Measurements from ENCODE around the gene MYH14.

The MYH14 gene

DNA sequence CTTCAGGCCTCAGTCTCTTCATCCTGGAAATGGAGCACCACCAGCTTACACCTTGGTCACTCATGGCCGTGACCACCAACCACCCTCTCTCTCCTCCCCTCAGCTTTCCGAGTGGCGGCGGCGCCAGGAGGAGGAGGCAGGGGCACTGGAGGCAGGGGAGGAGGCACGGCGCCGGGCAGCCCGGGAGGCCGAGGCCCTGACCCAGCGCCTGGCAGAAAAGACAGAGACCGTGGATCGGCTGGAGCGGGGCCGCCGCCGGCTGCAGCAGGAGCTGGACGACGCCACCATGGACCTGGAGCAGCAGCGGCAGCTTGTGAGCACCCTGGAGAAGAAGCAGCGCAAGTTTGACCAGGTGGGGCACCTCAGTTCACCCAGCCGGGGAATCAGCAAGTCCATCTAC, 78.1 kb downstream of the MYH14 start:
- H3K27me3 Mint-ChIP-seq: peaks cover 19 to 35% of the 10 kb centered on the region in 2 donors
- H3K4me3 Mint-ChIP-seq: no peak overlapping the region
- H3K4me1 Mint-ChIP-seq (ENCODE audit: low read depth in 2 of 2): no peaks in the 10 kb centered on the region
- no peak for ATAC-seq (replicated peaks)
- H3K9me3 Mint-ChIP-seq: peaks cover 0 to 2% of the 10 kb centered on the region in 2 donors
- DNase-seq: no peak
- peaks cover 3% of the 10 kb centered on the region for H3K36me3 Mint-ChIP-seq (ENCODE audit: insufficient read depth)
- no peak overlapping the region for H3K27ac Mint-ChIP-seq

DNA sequence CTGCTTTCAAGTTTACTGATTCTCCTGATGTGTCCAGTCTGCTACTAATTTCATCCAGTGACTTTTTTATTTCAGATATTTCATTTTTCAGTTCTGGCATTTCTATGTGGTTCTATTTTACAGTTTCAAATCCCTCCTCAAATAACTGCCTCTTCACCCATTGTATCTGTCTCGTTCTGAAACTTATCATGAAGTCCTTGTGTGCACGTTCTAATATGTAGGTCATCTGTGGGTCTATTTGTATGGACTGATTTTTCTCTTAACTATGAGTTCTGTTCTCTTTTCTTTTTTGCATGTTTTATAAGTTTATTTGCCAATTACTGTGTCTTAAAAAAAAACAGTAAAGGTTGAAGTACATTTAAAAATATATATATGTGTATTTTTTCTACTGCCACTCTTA, 82.4 kb downstream of the MYH14 start:
- DNase-seq (no peak), ATAC-seq (replicated peaks) (no peak)
- peaks cover 46 to 51% of the 10 kb centered on the region in 2 donors for H3K27me3 Mint-ChIP-seq
- H3K4me1 Mint-ChIP-seq (ENCODE audit: low read depth in 2 of 2): no peaks in the 10 kb centered on the region
- H3K36me3 Mint-ChIP-seq (ENCODE audit: insufficient read depth): peaks cover 3% of the 10 kb centered on the region
- no peak overlapping the region for H3K4me3 Mint-ChIP-seq
- H3K27ac Mint-ChIP-seq: no peak overlapping the region
- peaks cover 7 to 13% of the 10 kb centered on the region in 2 donors for H3K9me3 Mint-ChIP-seq

DNA sequence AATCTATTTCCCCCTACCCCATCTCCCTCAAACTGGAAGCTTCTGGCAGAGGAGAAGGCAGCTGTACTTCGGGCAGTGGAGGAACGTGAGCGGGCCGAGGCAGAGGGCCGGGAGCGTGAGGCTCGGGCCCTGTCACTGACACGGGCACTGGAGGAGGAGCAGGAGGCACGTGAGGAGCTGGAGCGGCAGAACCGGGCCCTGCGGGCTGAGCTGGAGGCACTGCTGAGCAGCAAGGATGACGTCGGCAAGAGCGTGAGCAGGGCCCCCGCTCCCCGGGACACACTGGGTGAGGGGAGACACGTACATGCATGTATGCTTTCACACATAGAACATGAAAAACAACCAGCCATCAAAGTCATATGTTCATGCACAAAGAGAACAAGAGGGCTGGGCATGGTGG, 83.0 kb downstream of the MYH14 start:
- H3K36me3 Mint-ChIP-seq (ENCODE audit: insufficient read depth): peaks cover 3% of the 10 kb centered on the region
- ATAC-seq (replicated peaks) (no peak), DNase-seq (no peak)
- H3K9me3 Mint-ChIP-seq: peaks cover 7 to 13% of the 10 kb centered on the region in 2 donors
- no peak overlapping the region for H3K4me3 Mint-ChIP-seq
- no peaks in the 10 kb centered on the region for H3K4me1 Mint-ChIP-seq (ENCODE audit: low read depth in 2 of 2)
- no peak overlapping the region for H3K27ac Mint-ChIP-seq
- H3K27me3 Mint-ChIP-seq: peaks cover 46 to 52% of the 10 kb centered on the region in 2 donors

DNA sequence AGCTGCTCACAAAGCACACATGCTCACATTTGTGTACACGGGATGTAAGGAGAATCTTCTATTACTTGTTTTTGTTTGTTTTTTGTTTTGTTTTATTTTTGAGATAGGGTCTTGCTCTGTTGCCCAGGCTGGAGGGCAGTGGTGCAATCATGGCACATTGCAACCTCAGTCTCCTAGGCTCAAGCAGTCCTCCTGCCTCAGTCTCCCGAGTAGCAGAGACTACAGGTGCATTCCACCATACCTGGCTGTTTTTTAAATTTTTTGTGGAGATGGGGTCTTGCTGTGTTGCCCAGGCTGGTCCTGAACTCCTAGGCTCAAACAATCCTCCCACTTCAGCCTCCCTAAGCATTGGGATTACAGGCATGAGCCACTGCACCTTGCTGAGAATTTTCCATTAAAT, 83.9 kb downstream of the MYH14 start:
- Mint-ChIP-seq H3K4me3 (no peak overlapping the region), H3K27me3 (peaks cover 55 to 58% of the 10 kb centered on the region in 2 donors), H3K27ac (no peak overlapping the region), H3K36me3 (ENCODE audit: insufficient read depth) (peaks cover under 1% of the 10 kb centered on the region), H3K4me1 (ENCODE audit: low read depth in 2 of 2) (no peaks in the 10 kb centered on the region), H3K9me3 (peaks cover 7 to 13% of the 10 kb centered on the region in 2 donors)
- no peak for DNase-seq
- no peak for ATAC-seq (replicated peaks)

DNA sequence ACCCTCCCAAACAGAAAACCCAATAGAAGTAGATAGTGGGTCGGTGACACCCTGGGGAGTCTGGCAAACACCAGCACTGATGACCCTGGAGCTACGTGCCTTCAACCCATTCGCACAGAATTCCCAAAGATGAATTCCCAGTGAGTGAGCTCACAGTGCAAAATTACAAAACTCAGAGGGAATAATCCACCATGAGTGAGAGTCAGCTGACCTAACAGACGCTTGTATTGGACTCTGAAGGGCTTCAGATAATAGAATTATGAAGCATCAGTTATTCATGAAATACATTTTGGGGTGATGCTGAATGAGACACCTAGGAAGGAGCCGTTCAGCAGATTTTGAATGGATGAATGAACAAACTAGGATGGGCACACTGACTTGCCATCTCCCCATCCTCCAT, 85.5 kb downstream of the MYH14 start:
- Mint-ChIP-seq H3K4me1 (ENCODE audit: low read depth in 2 of 2) (peaks cover 0 to 2% of the 10 kb centered on the region in 2 donors), H3K27ac (no peak overlapping the region), H3K36me3 (ENCODE audit: insufficient read depth) (peaks cover 3% of the 10 kb centered on the region), H3K9me3 (peaks cover 7 to 13% of the 10 kb centered on the region in 2 donors), H3K4me3 (no peak overlapping the region), H3K27me3 (peaks cover 70 to 71% of the 10 kb centered on the region in 2 donors)
- ATAC-seq (replicated peaks) (no peak), DNase-seq (no peak)

DNA sequence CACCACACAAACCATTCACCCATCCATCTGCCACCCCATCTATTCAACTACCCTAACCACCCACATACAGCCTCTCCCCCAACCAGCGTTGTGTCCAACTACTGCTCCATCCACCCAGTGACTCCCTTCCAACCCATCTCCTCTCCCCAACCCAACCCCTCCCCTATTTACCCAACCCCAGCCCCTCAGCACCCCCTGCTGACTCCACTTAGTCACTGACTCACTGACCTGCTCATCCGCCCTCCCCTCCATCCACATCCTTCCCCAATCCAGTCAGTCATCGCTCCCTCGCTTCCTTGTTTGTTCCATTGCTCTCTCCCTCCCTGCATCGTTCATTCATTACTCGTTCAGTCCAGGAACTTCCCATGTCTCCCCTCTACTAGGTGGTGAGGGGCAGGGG, 86.6 kb downstream of the MYH14 start:
- H3K4me3 Mint-ChIP-seq: no peak overlapping the region
- DNase-seq: no peak
- peaks cover 66 to 70% of the 10 kb centered on the region in 2 donors for H3K27me3 Mint-ChIP-seq
- ATAC-seq (replicated peaks): no peak
- H3K27ac Mint-ChIP-seq: no peak overlapping the region
- peaks cover 0 to 2% of the 10 kb centered on the region in 2 donors for H3K4me1 Mint-ChIP-seq (ENCODE audit: low read depth in 2 of 2)
- H3K9me3 Mint-ChIP-seq: peaks cover 7 to 13% of the 10 kb centered on the region in 2 donors
- H3K36me3 Mint-ChIP-seq (ENCODE audit: insufficient read depth): peaks cover 3% of the 10 kb centered on the region

DNA sequence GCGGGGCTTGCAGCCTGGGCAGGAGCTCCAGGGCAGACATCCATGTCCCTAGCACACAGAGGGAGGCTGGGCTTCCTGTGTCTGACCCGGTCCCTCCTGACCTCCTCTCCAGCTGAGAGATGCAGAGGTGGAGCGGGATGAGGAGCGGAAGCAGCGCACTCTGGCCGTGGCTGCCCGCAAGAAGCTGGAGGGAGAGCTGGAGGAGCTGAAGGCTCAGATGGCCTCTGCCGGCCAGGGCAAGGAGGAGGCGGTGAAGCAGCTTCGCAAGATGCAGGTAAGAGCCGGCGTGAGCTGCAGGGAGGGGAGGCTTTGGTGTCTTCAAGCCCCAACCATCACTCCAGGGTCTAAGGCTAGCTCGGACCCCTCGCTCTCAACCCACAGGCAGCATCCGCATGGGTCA, 87.4 kb downstream of the MYH14 start:
- Mint-ChIP-seq H3K27ac (no peak overlapping the region), H3K27me3 (peaks cover 62 to 67% of the 10 kb centered on the region in 2 donors), H3K4me1 (ENCODE audit: low read depth in 2 of 2) (peaks cover 0 to 2% of the 10 kb centered on the region in 2 donors), H3K4me3 (no peak overlapping the region), H3K36me3 (ENCODE audit: insufficient read depth) (peaks cover 3% of the 10 kb centered on the region), H3K9me3 (peaks cover 6 to 13% of the 10 kb centered on the region in 2 donors)
- ATAC-seq (replicated peaks) (no peak), DNase-seq (no peak)

DNA sequence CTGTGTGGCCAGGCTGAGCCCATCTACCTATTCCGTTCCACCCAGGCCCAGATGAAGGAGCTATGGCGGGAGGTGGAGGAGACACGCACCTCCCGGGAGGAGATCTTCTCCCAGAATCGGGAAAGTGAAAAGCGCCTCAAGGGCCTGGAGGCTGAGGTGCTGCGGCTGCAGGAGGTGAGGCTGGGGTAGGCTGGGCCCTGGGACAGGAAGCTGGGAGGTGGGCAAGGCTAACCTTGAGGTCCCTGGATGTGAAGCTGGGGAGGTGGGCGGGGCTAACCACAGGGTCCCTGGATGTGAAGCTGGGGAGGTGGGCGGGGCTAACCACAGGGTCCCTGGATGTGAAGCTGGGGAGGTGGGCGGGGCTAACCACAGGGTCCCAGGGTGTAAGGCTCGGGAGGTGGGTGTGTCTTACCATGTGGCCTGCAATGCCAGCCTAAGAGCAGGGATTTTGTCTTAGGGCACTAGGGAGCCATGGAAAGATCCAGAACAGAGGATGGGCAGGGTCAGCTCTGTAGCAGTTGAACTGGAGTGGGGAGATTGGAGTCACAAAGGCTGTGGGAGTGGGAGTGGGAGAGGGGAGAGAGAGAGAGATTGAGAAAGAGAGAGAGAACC, 88.9 kb downstream of the MYH14 start:
- peaks cover 59 to 67% of the 10 kb centered on the region in 2 donors for H3K27me3 Mint-ChIP-seq
- H3K27ac Mint-ChIP-seq: no peak overlapping the region
- no peak for DNase-seq

DNA sequence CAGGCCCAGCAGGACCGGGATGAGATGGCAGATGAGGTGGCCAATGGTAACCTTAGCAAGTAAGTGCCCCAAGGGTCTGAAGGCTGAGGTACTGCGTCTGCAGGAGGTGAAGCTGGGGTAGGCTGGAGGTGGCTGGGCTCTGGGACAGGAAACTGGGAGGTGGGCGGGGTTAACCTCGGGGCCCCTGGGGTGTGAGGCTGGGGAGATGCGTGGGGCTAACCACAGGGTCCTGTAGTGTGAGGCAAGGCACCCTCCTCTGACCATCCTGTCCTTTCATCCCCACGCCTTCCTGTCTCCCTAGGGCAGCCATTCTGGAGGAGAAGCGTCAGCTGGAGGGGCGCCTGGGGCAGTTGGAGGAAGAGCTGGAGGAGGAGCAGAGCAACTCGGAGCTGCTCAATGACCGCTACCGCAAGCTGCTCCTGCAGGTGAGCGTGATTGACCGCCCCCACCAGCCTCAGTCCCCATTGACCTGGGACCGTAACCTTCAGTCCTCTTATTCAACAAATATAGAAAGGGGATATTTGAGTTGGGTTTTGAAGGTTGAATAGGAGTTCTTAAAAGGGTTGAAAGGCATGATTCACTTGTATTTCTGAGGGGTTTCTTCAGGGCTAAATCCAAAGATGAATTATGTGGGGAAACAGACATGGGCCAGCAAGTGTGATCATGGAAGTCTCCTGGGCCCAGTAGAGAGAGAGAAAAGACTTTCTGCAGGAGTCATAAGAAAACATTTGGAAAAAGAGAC, 90.0 kb downstream of the MYH14 start:
- peaks cover 0 to 2% of the 10 kb centered on the region in 2 donors for H3K4me1 Mint-ChIP-seq (ENCODE audit: low read depth in 2 of 2)
- DNase-seq (no peak), ATAC-seq (replicated peaks) (no peak)
- H3K36me3 Mint-ChIP-seq (ENCODE audit: insufficient read depth): peaks cover 3% of the 10 kb centered on the region
- H3K27me3 Mint-ChIP-seq: peaks cover 48 to 66% of the 10 kb centered on the region in 2 donors
- H3K27ac Mint-ChIP-seq: no peak overlapping the region
- no peak overlapping the region for H3K4me3 Mint-ChIP-seq
- H3K9me3 Mint-ChIP-seq: peaks cover 0 to 5% of the 10 kb centered on the region in 2 donors

More for the DNA sequence above, 88.9 kb downstream of the MYH14 start:
- H3K4me1 Mint-ChIP-seq (ENCODE audit: low read depth in 2 of 2): peaks cover 0 to 2% of the 10 kb centered on the region in 2 donors
- H3K4me3 Mint-ChIP-seq: no peak overlapping the region
- ATAC-seq (replicated peaks): no peak
- peaks cover 3% of the 10 kb centered on the region for H3K36me3 Mint-ChIP-seq (ENCODE audit: insufficient read depth)
- H3K9me3 Mint-ChIP-seq: peaks cover 6 to 13% of the 10 kb centered on the region in 2 donors

DNA sequence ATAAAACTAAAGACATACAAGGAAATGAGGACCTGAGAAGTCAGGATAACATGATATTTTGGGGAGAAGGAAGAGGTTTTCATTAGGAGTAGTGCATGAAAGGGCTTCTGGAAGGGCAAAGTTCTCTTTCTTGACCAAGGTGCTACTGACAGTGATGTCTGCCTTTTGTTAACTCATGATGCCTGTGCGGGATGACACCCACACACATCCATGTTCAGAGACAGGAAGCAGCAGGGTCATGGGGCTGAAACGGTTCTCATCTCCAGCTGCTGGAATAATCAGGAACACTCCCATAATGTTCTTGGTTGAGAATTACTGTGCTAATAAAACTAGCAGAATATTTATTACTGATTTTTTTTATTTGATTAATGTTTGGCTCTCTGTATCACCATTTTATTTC, 96.6 kb downstream of the MYH14 start:
- H3K9me3 Mint-ChIP-seq: no peaks in the 10 kb centered on the region
- no peak for ATAC-seq (replicated peaks)
- no peak overlapping the region for H3K27ac Mint-ChIP-seq
- DNase-seq: no peak
- H3K27me3 Mint-ChIP-seq: peaks cover 14 to 49% of the 10 kb centered on the region in 2 donors
- H3K4me3 Mint-ChIP-seq: no peak overlapping the region
- no peaks in the 10 kb centered on the region for H3K36me3 Mint-ChIP-seq (ENCODE audit: insufficient read depth)
- H3K4me1 Mint-ChIP-seq (ENCODE audit: low read depth in 2 of 2): no peaks in the 10 kb centered on the region

DNA sequence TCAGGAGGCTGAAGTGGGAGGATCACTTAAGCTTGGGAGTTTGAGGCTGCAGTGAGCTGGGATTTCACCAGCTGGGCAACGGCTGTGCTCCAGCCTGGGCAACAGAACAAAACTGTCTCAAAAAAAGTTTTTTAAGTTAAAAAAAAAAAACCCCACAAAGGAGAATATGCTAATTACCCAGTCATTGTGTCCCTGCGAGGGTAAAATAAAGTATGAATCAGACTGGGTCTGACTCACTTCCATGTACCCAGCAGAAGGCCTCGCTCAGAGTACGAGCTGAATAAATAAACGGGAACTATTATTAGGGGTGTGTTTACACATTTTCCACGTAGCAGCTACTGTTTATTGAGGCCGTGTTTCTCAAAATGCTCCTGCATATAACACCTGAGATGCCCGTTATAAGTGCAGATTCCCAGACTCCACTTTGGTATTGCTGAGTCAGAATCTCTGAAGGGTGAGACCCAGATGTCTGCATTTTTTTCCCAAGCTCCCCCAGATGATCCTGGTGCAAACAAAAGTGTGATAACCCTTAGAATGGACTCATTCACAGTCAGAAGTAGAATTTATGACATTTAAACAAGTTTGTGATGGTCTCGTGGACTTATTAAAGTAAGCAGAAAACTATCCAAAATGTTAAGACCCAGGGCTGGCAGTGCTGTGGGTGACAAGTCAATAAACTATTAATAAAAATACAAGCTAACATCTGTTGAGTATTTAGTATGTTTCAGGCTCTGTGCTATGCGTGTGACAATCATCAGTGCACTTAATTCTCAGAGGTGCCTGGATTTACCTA, 97.6 kb downstream of the MYH14 start:
- Mint-ChIP-seq H3K9me3 (no peaks in the 10 kb centered on the region), H3K4me1 (ENCODE audit: low read depth in 2 of 2) (no peaks in the 10 kb centered on the region), H3K4me3 (no peak overlapping the region), H3K27ac (no peak overlapping the region), H3K27me3 (peaks cover 18 to 55% of the 10 kb centered on the region in 2 donors), H3K36me3 (ENCODE audit: insufficient read depth) (no peaks in the 10 kb centered on the region)
- ATAC-seq (replicated peaks) (no peak), DNase-seq (no peak)

DNA sequence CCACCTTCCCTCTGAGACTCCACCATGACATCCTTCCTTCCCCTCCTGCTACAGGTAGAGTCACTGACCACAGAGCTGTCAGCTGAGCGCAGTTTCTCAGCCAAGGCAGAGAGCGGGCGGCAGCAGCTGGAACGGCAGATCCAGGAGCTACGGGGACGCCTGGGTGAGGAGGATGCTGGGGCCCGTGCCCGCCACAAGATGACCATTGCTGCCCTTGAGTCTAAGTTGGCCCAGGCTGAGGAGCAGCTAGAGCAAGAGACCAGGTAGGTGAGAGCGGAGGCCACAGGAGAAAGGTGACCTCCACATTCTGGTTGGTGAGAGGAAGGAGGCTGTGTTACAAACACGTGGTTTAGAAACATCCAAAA, 98.2 kb downstream of the MYH14 start:
- ATAC-seq (replicated peaks): no peak
- Mint-ChIP-seq H3K27me3 (peaks cover 18 to 57% of the 10 kb centered on the region in 2 donors), H3K4me1 (ENCODE audit: low read depth in 2 of 2) (no peaks in the 10 kb centered on the region), H3K36me3 (ENCODE audit: insufficient read depth) (no peaks in the 10 kb centered on the region), H3K27ac (no peak overlapping the region), H3K4me3 (no peak overlapping the region), H3K9me3 (no peaks in the 10 kb centered on the region)
- DNase-seq: no peak

DNA sequence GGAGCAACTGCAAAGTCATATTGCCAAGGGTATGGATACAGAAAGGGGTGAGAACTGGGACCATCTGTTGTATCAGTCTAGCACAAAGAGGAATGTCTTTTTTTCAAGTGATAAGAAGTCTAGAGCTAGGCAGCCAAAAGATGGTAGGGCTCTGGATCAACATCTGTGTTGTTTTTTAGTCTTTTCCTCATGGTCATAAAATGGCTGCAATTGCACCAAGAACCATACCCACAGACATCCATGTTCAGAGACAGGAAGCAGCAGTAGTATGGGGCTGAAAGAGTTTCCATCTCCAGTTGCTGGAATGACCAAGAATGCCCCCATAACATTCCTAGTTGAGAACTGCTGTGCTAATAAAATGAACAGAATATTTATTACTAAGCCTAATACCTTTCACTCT, 100.1 kb downstream of the MYH14 start:
- Mint-ChIP-seq H3K9me3 (no peaks in the 10 kb centered on the region), H3K36me3 (ENCODE audit: insufficient read depth) (no peaks in the 10 kb centered on the region), H3K27ac (no peak overlapping the region), H3K4me1 (ENCODE audit: low read depth in 2 of 2) (no peaks in the 10 kb centered on the region), H3K27me3 (peaks cover 28 to 65% of the 10 kb centered on the region in 2 donors), H3K4me3 (no peak overlapping the region)
- DNase-seq: no peak
- no peak for ATAC-seq (replicated peaks)
